ENCODE data around the gene SNF8.

DNA sequence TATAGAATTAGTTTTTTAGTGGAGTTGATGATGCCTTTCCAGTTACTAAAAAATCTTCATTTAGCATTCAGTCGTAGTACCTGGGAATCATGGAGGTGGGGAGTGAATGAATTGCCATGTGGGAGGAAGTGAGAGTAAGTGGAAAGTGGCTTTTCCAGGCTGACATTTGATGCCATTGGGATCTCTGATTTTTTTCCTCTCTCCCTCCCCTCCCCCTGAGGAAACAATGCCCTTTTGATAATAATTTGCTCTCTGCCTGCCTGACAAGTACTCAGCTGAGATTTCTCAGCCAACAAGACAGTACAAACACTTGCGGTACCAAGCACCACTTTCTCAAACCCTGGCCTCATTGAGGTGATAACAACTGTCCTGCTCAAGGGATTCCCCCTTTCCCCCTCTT lies 34.3 kb downstream of the SNF8 start:
- TF ChIP-seq POLR2AphosphoS5 (IDR thresholded peaks at IDR 0.05), result no peak
- TF ChIP-seq CTCF (IDR thresholded peaks at IDR 0.05), result no peak
- TF ChIP-seq POLR2A (IDR thresholded peaks at IDR 0.05), result no peak

Measured in upper lobe of left lung (tissue), 4 donors.